K562 (cell line): ENCODE measurements around the gene ZNF276. TPM values are rescaled to one million over a fixed set of nuclear protein-coding genes. Genes with fewer than 3 reads are reported as not detected.

Experiments used
- ATF3 ChIP-seq, 2 experiments: fragments of 450-650 bp in 1 of 2; sonication (generic) in 1 of 2; formaldehyde crosslinking in 1 of 2; IDR thresholded peaks in 1 of 2; conservative IDR thresholded peaks in 1 of 2; 2 replicates each; pipeline versions ENCODE4 v1.6.1 to v1.8.1; 2016 to 2023; ENCODE audit warnings: mild to moderate bottlenecking in 2 of 2, moderate library complexity in 2 of 2, inconsistent platforms in 1 of 2, missing genetic modification reagents in 1 of 2
- ILK ChIP-seq: fragments of 450-650 bp; IDR thresholded peaks from 2 replicates; pipeline ENCODE4 v1.6.1; 2016; ENCODE audit warnings: missing genetic modification characterization, low read depth, mild to moderate bottlenecking, missing compliant biosample characterization, moderate library complexity, borderline replicate concordance
- MAFK ChIP-seq: IDR thresholded peaks from 2 replicates; pipeline ENCODE4 v1.6.1; 2011; ENCODE audit warnings: low read length, improper control_type of control experiment
- MAX ChIP-seq: sonication (generic); formaldehyde crosslinking; IDR thresholded peaks from 2 replicates; pipeline ENCODE4 v1.9.0; 2022; ENCODE audit warnings: mild to moderate bottlenecking, missing genetic modification reagents
- NFXL1 ChIP-seq: fragments of 450-650 bp; formaldehyde crosslinking; IDR thresholded peaks from 2 replicates; pipeline ENCODE4 v1.4.0; 2021; ENCODE audit warnings: mild to moderate bottlenecking
- SNAPC5 ChIP-seq: fragments of 250-450 bp; sonication (Bioruptor Pico); IDR thresholded peaks from 2 replicates; pipeline ENCODE4 v1.8.0; 2021; ENCODE audit warnings: moderate library complexity, mild to moderate bottlenecking, inconsistent platforms
- ZNF217 ChIP-seq: sonication (generic); formaldehyde crosslinking; IDR thresholded peaks from 2 replicates; pipeline ENCODE4 v1.8.0; 2022; ENCODE audit warnings: mild to moderate bottlenecking, missing genetic modification reagents
- ZNF551 ChIP-seq: fragments of 250-450 bp; sonication (Bioruptor Pico); IDR thresholded peaks from 2 replicates; pipeline ENCODE4 v1.5.0; 2021; ENCODE audit warnings: mild to moderate bottlenecking, moderate library complexity
- ZNF592 ChIP-seq: fragments of 450-650 bp; IDR thresholded peaks from 2 replicates; pipeline ENCODE4 v1.6.1; 2017; ENCODE audit warnings: antibody characterized with exemption, mild to moderate bottlenecking
- polyA plus RNA-seq, 8 experiments: library from polyadenylated mRNA; depleted of rRNA in 4 of 8; stranded (reverse) in 5 of 8; unstranded in 3 of 8; fragments of >200 nt; fragmentation: Nextera tagmentation in 2 of 8; fragmentation: Illumina TruSeq in 1 of 8; extraction: Ambion mirVana in 2 of 8; extraction: Trizol in 1 of 8; gene quantifications; 2 replicates each; pipeline versions ENCODE4 v1.2.1 to v1.2.3, GENCODE V29; 2011 to 2014; ENCODE audit warnings: inconsistent platforms in 1 of 8, missing spikeins in 1 of 8
- total RNA-seq, 7 experiments: library from RNA; depleted of rRNA in 6 of 7; stranded (reverse); fragments of >200 nt in 6 of 7; fragmentation: Illumina TruSeq in 2 of 7; extraction: Trizol in 2 of 7; gene quantifications; 2 replicates each; pipeline versions ENCODE4 v1.2.1 to v1.2.3, GENCODE V29; 2011 to 2021; ENCODE audit warnings: low replicate concordance in 1 of 7

The ZNF276 gene
- total and polyA plus RNA-seq, 9 of the 15 experiments (the other 6 are each of a cell fraction or from before 2014, with no cell fraction given) = 0.49 to 43.9 (median 15.8) TPM

GRCh38 chr16:89709716-89710432 is 11.5 kb upstream of the ZNF276 start (continued):
- TF ChIP-seq ZNF592 = peak; percentile 45; the same call in 1 of the 2 replicates
- TF ChIP-seq NFXL1 = no peak
- no peak for TF ChIP-seq MAFK
- TF ChIP-seq SNAPC5 (CRISPR knock-in tag) = no peak
- TF ChIP-seq MAX (CRISPR knock-in tag) = no peak
- no peak for TF ChIP-seq ZNF551 (CRISPR knock-in tag)
- TF ChIP-seq ATF3 (IDR thresholded peaks at IDR 0.05) = no peak
- no peak for TF ChIP-seq ATF3 (CRISPR knock-in tag; conservative IDR thresholded peaks at IDR 0.05)
- no peak for TF ChIP-seq ILK
- no peak for TF ChIP-seq ZNF217 (CRISPR knock-in tag)
